SK-N-MC (cell line): ENCODE measurements around the gene AVPR1B.

ENCODE experiments used
- DNase-seq: peaks from one replicate; pipeline ENCODE4 v3.0.0-alpha.2; 2011; ENCODE audit warnings: low read depth, low spot score
- H3K27ac ChIP-seq: fragments of 200-600 bp; sonication (generic); 2 replicates; pipeline ENCODE4 v1.5.1; 2016; ENCODE audit warnings: mixed run types
- H3K36me3 ChIP-seq: fragments of 200-600 bp; sonication (generic); 2 replicates; pipeline ENCODE4 v1.6.1; 2017; ENCODE audit warnings: antibody characterized with exemption, low read length, mixed read lengths; ENCODE audit not compliant: insufficient read depth
- H3K4me3 ChIP-seq: fragments of 200-600 bp; sonication (generic); 2 replicates; pipeline ENCODE4 v1.5.1; 2016
- H3K9ac ChIP-seq: fragments of 200-600 bp; sonication (generic); 2 replicates; pipeline ENCODE4 v1.8.0; 2017; ENCODE audit warnings: mixed run types, mixed read lengths; ENCODE audit not compliant: insufficient read length
- H3K9me3 ChIP-seq: fragments of 200-600 bp; sonication (generic); 2 replicates; pipeline ENCODE4 v1.6.1; 2017; ENCODE audit warnings: low read depth, mild to moderate bottlenecking, antibody characterized with exemption, low read length, moderate library complexity, mixed read lengths
- EZH2 ChIP-seq: fragments of 200-600 bp; sonication (generic); IDR thresholded peaks from one replicate; pipeline ENCODE4 v1.6.1; 2017; ENCODE audit warnings: antibody characterized with exemption
- FOXP2 ChIP-seq: optimal IDR thresholded peaks from 2 replicates; pipeline ENCODE3; 2011; ENCODE audit warnings: mild to moderate bottlenecking, moderate library complexity; ENCODE audit not compliant: insufficient read depth; ENCODE audit errors: extremely low read length, control extremely low read depth
- POLR2AphosphoS5 ChIP-seq: IDR thresholded peaks from 2 replicates; pipeline ENCODE4 v1.6.1; 2012; ENCODE audit warnings: mild to moderate bottlenecking, low read depth, low read length, borderline replicate concordance

The AVPR1B gene

GRCh38 chr1:206133751-206134415, 16.7 kb upstream of the AVPR1B start:
- no peaks in the 10 kb centered on the region for H3K9me3 ChIP-seq
- H3K36me3 ChIP-seq = no peaks in the 10 kb centered on the region
- no peak overlapping the region for H3K9ac ChIP-seq
- DNase-seq = no peak
- TF ChIP-seq POLR2AphosphoS5 (no peak), FOXP2 (no peak), EZH2 (no peak)
- H3K27ac ChIP-seq = no peak overlapping the region
- no peak overlapping the region for H3K4me3 ChIP-seq

GRCh38 chr1:206131037-206131436, 13.8 kb upstream of the AVPR1B start:
- no peak for DNase-seq
- no peaks in the 10 kb centered on the region for H3K9me3 ChIP-seq
- H3K9ac ChIP-seq = no peak overlapping the region
- H3K4me3 ChIP-seq = no peak overlapping the region
- H3K36me3 ChIP-seq = no peaks in the 10 kb centered on the region
- no peak for TF ChIP-seq FOXP2
- no peak overlapping the region for H3K27ac ChIP-seq

- Histone ChIP-seq H3K9ac (no peak overlapping the region), H3K27ac (no peak overlapping the region), H3K4me3 (no peak overlapping the region), H3K36me3 (no peaks in the 10 kb centered on the region), H3K9me3 (no peaks in the 10 kb centered on the region)
- TF ChIP-seq POLR2AphosphoS5 = no peak
- no peak for TF ChIP-seq FOXP2
- TF ChIP-seq EZH2 = no peak
- DNase-seq = no peak
Measured at GRCh38 chr1:206128196-206128595, 11.0 kb upstream of the AVPR1B start.

GRCh38 chr1:206127336-206127735, 10.1 kb upstream of the AVPR1B start:
- TF ChIP-seq POLR2AphosphoS5 = no peak
- TF ChIP-seq FOXP2 = no peak
- TF ChIP-seq EZH2 = no peak
- Histone ChIP-seq H3K4me3 (no peak overlapping the region), H3K27ac (no peak overlapping the region), H3K36me3 (no peaks in the 10 kb centered on the region), H3K9me3 (no peaks in the 10 kb centered on the region), H3K9ac (no peak overlapping the region)
- no peak for DNase-seq

- H3K9ac ChIP-seq = no peak overlapping the region
- no peak overlapping the region for H3K27ac ChIP-seq
- H3K36me3 ChIP-seq = no peaks in the 10 kb centered on the region
- no peak overlapping the region for H3K4me3 ChIP-seq
- no peak for DNase-seq
- no peaks in the 10 kb centered on the region for H3K9me3 ChIP-seq
- TF ChIP-seq POLR2AphosphoS5 (no peak), EZH2 (no peak), FOXP2 (no peak)
Measured at GRCh38 chr1:206125346-206125745, 8.2 kb upstream of the AVPR1B start.

- H3K9ac ChIP-seq = no peak overlapping the region
- H3K9me3 ChIP-seq = no peaks in the 10 kb centered on the region
- H3K36me3 ChIP-seq = no peaks in the 10 kb centered on the region
- no peak overlapping the region for H3K4me3 ChIP-seq
- no peak for TF ChIP-seq FOXP2
- TF ChIP-seq EZH2 = no peak
- TF ChIP-seq POLR2AphosphoS5 = no peak
- no peak overlapping the region for H3K27ac ChIP-seq
- no peak for DNase-seq
Measured at GRCh38 chr1:206122686-206123085, 5.5 kb upstream of the AVPR1B start.

- Histone ChIP-seq H3K9ac (no peak overlapping the region), H3K27ac (no peak overlapping the region), H3K4me3 (no peak overlapping the region), H3K9me3 (no peaks in the 10 kb centered on the region), H3K36me3 (no peaks in the 10 kb centered on the region)
- DNase-seq = no peak
- TF ChIP-seq EZH2 (no peak), POLR2AphosphoS5 (no peak)
Measured at GRCh38 chr1:206121269-206121668, 4.1 kb upstream of the AVPR1B start.

GRCh38 chr1:206120406-206120805, 3.2 kb upstream of the AVPR1B start:
- Histone ChIP-seq H3K4me3 (no peak overlapping the region), H3K9ac (no peak overlapping the region), H3K27ac (no peak overlapping the region), H3K9me3 (no peaks in the 10 kb centered on the region), H3K36me3 (no peaks in the 10 kb centered on the region)
- no peak for TF ChIP-seq EZH2
- DNase-seq = no peak

- H3K27ac ChIP-seq = no peak overlapping the region
- TF ChIP-seq FOXP2 = no peak
- no peak for TF ChIP-seq POLR2AphosphoS5
- H3K4me3 ChIP-seq = no peak overlapping the region
- no peaks in the 10 kb centered on the region for H3K36me3 ChIP-seq
- no peak overlapping the region for H3K9ac ChIP-seq
- no peak for DNase-seq
- H3K9me3 ChIP-seq = no peaks in the 10 kb centered on the region
Measured at GRCh38 chr1:206116873-206117150, 376 bp downstream of the AVPR1B start.
